ENCODE measurements around the gene ZDHHC5.
"Not testable (repeated sequence)": the region's sequence is repeated elsewhere in the genome, so short reads cannot be mapped to it uniquely, and the experiment has no call there.

Gene ZDHHC5

DNA sequence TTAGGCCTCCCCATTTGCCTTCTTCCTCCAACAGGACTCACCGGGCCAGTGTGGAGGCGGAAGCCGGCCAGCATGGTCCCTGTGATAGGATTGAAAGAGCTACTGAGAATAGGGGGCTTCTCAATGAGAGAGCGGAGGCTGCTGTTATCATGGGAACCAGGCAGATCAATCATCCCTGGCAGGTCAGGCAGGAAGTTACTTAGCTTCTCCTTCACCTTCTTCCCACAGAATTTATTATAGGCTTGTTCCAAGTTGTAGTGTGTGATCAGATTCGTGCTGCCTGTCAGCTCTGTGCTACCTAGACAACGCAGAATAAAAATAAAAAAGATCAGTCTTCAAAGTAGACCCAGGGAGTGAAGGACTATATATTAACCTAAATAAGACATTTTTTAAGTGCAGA lies 37.0 kb downstream of the ZDHHC5 start:
- Mint-ChIP-seq H3K9me3 (no peaks in the 10 kb centered on the region), H3K27me3 (ENCODE audit: low read depth, poor library complexity) (peaks cover 2% of the 10 kb centered on the region), H3K36me3 (ENCODE audit: low read depth) (peaks cover 49% of the 10 kb centered on the region), H3K27ac (peak overlapping the region; percentile 96), H3K4me3 (no peak overlapping the region), H3K4me1 (peaks cover 13% of the 10 kb centered on the region)
- no peak for TF ChIP-seq CTCF (IDR thresholded peaks at IDR 0.05)
- DNase-seq: no peak

DNA sequence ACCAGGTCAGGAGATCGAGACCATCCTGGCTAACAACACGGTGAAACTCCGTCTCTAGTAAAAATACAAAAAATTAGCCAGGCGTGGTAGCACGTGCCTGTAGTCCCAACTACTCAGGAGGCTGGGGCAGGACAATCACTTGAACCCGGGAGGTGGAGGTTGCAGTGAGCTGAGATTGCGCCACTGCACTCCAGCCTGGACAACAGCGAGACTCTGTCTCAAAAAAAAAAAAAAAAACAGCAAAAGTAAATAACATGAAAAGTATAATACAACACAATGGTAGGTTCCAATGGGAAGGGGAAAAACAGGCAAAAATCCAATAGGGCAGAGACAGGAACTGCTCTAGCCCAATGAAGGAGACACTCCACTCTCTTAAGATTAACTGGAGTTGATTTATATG lies 37.5 kb downstream of the ZDHHC5 start:
- not testable (repeated sequence) for H3K4me3 Mint-ChIP-seq; H3K27me3 Mint-ChIP-seq (ENCODE audit: low read depth, poor library complexity); H3K9me3 Mint-ChIP-seq; DNase-seq
- peak overlapping the region; percentile 96 for H3K27ac Mint-ChIP-seq
- H3K36me3 Mint-ChIP-seq (ENCODE audit: low read depth): peaks cover 48% of the 10 kb centered on the region
- peaks cover 16% of the 10 kb centered on the region for H3K4me1 Mint-ChIP-seq

- no peak for DNase-seq
- peaks cover 10% of the 10 kb centered on the region for H3K9me3 Mint-ChIP-seq
- H3K27ac Mint-ChIP-seq: peak overlapping the region; percentile 17
- peaks cover 40% of the 10 kb centered on the region for H3K36me3 Mint-ChIP-seq (ENCODE audit: low read depth)
- H3K4me3 Mint-ChIP-seq: peak overlapping the region; percentile 5
- TF ChIP-seq CTCF (IDR thresholded peaks at IDR 0.05): no peak
- H3K27me3 Mint-ChIP-seq (ENCODE audit: low read depth, poor library complexity): peaks cover 2% of the 10 kb centered on the region
- peaks cover 43% of the 10 kb centered on the region for H3K4me1 Mint-ChIP-seq
Measured at GRCh38 chr11:57709802-57710367, 42.0 kb downstream of the ZDHHC5 start.

DNA sequence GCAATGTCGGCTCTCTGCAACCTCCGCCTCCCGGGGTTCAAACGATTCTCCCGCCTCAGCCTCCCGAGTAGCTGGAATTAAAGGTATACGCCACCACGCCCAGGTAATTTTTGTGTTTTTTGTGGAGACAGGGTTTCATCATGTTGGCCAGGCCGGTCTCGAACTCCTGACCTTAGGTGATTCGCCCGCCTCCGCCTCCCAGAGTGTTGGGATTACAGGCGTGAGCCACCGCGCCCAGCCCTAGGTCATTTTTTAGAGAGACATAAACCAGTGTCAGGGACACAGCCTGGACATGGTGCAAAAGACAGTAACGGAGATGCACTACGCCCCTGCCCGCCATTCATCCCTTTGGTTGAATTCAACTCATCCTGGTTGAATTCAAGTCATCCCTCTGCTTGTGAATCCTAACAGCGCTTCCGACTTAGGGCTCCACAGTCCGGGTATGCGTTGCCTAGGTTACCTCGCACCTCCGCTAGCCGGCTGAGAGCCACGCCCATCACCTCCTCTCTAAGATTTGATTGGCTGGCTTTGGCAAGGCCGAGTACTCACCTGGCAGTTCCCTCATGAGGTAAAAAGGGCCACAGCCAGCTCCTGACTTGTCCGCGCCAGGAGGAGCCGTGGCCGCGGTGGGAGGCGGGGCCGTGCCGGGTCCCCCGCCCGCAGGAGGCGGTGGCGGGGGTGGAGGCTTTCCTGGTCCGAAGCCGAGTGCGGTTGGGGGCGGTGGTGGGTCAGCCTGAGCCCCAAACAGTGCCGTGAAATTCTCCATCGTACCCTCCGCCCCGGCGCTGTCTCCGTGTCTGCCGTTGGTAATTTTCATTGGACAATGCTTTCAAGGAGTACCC lies 43.7 kb downstream of the ZDHHC5 start, which contains the start of gene MED19:
MED19 (minus strand) TSS at position 802 of the 842 bp plus-strand sequence; CDS start at position 766, 36 bp downstream.
- no peak for TF ChIP-seq CTCF (IDR thresholded peaks at IDR 0.05)
- peaks cover 48% of the 10 kb centered on the region for H3K36me3 Mint-ChIP-seq (ENCODE audit: low read depth)
- peak within 1 kb of the TSS; percentile 98 for H3K27ac Mint-ChIP-seq
- H3K27me3 Mint-ChIP-seq (ENCODE audit: low read depth, poor library complexity): peaks cover 2% of the 10 kb centered on the region
- peaks cover 33% of the 10 kb centered on the region for H3K4me1 Mint-ChIP-seq
- peaks cover 20% of the 10 kb centered on the region for H3K9me3 Mint-ChIP-seq
- peak within 1 kb of the TSS; percentile 100 for H3K4me3 Mint-ChIP-seq
- DNase-seq: peak; percentile 82

- Mint-ChIP-seq H3K27ac (peak within 1 kb of the TSS; percentile 98), H3K4me1 (peaks cover 33% of the 10 kb centered on the region), H3K27me3 (ENCODE audit: low read depth, poor library complexity) (peaks cover 1% of the 10 kb centered on the region), H3K4me3 (peak within 1 kb of the TSS; percentile 100), H3K9me3 (peaks cover 21% of the 10 kb centered on the region), H3K36me3 (ENCODE audit: low read depth) (peaks cover 52% of the 10 kb centered on the region)
- TF ChIP-seq CTCF (IDR thresholded peaks at IDR 0.05): no peak
- peak; percentile 91 for DNase-seq
Measured at GRCh38 chr11:57712256-57713150, 44.6 kb downstream of the ZDHHC5 start, which contains the start of gene TMX2. TSS of gene TMX2 (plus strand) at chr11:57712593. CDS start at chr11:57712619, 26 bp downstream.

GRCh38 chr11:57713835-57714234 lies 45.9 kb downstream of the ZDHHC5 start:
- DNase-seq: no peak

GRCh38 chr11:57716726-57717125 lies 48.8 kb downstream of the ZDHHC5 start:
- H3K4me3 Mint-ChIP-seq; H3K27me3 Mint-ChIP-seq (ENCODE audit: low read depth, poor library complexity); H3K27ac Mint-ChIP-seq; DNase-seq: not testable (repeated sequence)
- Mint-ChIP-seq H3K4me1 (peaks cover 17% of the 10 kb centered on the region), H3K9me3 (peaks cover 29% of the 10 kb centered on the region), H3K36me3 (ENCODE audit: low read depth) (peaks cover 69% of the 10 kb centered on the region)

More at GRCh38 chr11:57713835-57714234, 45.9 kb downstream of the ZDHHC5 start:
- Mint-ChIP-seq H3K4me3 (peak overlapping the region; percentile 100), H3K27me3 (ENCODE audit: low read depth, poor library complexity) (no peaks in the 10 kb centered on the region), H3K36me3 (ENCODE audit: low read depth) (peaks cover 56% of the 10 kb centered on the region), H3K9me3 (peaks cover 29% of the 10 kb centered on the region), H3K4me1 (peaks cover 33% of the 10 kb centered on the region), H3K27ac (no peak overlapping the region)
- TF ChIP-seq CTCF (IDR thresholded peaks at IDR 0.05): no peak
